Measurements from ENCODE around the gene MST1R.
"Not testable (repeated sequence)": the region's sequence is repeated elsewhere in the genome, so short reads cannot be mapped to it uniquely, and the experiment has no call there.

Gene MST1R

DNA sequence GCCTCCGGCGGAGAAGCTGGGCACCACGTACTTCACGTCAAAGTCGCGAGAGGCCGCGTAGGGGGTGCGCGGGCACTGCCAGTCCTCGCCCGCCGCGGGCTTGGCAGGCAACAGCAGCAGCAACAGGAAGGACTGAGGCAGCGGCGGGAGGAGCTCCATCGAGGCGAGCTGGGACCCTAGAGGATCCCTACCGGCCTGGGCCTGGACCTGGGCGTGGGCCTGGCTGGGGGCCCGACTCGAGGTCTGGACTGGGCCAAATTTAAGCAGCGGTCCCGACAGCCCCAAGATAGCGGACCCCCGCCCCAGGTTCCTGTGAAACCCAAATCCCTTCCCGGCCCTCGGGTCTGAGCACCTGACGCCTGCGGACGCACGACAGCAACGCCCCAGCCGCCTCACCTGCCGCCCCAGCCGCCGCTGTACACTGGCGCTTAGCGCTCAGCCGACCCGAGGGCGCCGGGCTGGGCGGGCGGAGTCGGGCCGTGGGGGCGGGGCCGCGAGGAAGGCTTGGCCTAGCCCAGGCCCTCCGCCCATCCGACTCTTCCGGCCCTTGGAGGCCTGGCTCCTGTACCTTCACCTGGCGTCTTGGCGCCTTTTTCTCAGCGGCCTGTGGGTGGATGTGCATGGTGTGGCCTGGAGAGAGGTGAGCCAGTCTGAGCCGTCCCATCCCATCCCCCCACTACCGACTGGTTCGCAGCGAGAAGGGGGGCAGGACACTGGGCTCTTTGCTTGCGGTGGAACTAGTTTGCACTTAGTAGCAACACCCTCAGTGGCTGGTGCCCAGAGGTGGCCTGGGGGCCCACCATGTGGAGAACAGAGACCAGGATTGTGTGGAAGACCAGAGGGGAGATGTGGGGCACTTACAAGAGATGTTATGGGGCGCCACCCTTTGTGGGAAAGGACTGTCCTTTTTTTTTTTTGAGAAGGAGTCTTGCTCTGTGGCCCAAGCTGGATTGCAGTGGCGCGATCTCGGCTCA is at the start of gene MST1R:
Gene MST1R (minus strand): TSS at position 423 of the 974 bp plus-strand sequence. CDS start 264 bp downstream, at position 159.
- no peak for DNase-seq (ENCODE audit: low read depth, low spot score)
- H3K27ac ChIP-seq: peak within 1 kb of the TSS; percentile 99

DNA sequence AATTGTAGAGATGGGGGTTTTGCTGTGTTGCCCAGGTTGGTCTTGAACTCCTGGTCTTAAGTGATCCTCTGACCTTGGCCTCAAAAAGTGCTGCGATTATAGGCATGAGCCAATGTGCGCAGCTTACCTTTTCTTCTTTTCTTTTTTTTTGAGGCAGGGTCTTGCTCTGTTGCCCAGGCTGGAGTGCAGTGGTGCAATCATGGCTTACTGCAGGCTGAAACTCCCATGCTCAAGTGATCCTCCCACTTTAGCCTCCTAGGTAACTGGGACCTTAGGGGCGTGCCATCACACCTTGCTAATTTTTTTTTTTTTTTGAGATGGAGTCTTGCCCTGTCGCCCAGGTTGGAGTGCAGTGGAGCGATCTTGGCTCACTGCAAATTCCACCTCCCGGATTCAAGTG is 49.3 kb upstream of the MST1R start:
- H3K27ac ChIP-seq: no peak overlapping the region
- no peak for DNase-seq (ENCODE audit: low read depth, low spot score)

DNA sequence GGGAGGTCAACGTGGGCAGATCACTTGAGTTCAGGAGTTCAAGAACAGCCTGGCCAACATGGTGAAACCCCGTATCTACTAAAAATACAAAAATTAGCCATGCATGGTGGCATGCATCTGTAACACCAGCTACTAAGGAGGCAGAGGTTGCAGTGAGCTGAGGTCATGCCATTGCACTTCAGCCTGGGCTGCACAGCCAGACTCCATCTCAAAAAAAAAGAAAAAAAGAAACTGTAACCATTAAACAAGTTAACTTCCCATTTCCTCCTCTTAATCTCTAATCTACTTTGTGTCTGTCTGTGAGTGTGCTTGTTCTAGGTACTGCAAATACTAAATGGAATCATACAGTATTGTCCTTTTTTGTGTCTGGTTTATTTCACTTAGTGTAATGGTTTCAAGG is 39.0 kb upstream of the MST1R start:
- H3K27ac ChIP-seq: no peak overlapping the region
- DNase-seq (ENCODE audit: low read depth, low spot score): no peak

DNA sequence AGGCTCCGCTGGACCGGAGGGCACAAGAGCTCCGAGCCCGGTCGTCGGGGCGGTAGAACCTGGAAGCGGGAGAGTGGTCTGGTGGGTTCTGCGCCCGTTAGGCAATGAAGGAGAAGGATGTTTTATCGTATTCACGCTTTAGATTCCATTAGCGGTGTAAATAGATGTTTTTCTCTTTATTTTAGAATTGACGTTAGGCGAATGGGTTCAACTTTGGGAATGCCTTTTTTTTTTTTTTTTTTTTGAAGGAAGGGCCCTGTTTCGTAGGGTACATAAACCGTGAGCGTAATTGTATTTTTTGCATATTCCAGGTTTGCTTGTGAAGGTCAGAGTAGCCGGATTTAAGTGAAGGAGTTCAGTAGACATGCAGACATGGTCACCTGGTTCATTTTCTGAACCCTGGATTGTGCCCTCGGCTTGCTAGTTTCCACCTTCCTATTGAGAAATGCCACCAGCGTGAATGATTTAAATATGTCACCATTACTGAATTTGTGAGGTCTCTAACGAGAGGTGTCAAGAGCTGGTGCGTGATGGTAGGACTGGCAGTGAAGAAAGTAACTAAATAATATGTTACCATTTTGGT is 37.1 kb upstream of the MST1R start:
- H3K27ac ChIP-seq: peak overlapping the region; percentile 92
- DNase-seq (ENCODE audit: low read depth, low spot score): no peak

DNA sequence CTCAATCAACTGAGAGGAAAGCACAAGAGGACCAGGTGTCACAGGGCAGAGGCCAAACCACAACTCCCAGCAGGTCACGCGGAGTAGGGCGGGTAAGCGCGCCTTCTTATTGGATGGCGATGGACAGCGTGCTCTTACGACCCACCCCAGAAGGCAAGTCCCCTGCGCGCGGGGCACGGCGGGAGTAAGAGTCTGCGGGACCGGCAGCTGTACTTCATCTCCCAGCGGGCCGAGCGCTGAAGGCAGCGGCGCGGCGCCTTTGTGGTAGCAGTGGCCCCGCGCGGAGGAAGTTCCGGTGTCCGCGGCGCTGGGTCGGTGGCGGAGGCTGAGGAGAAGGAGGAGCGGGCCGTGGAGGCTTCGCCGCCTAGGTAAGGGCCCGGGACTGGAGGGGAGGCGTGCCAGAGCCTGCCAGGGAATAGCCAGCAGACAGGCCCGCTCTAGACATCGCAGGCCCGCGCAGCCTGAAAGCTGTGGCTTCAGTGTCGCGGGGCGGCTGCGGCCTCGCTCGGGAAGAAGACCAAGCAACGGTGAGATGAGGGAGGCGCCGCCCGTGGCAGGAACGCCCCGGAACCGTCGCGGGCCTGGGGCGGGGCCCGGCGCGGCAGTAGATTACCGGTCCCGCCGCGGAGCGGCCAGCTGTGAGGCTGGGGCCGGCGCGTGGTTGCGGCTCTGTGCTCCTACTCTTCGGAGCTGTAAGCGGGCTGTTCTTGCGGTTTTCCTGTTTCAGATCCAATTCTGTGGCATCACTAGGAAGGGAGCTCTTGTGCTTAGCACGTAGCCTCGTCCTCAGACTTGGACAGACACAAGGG is 36.4 kb upstream of the MST1R start, which contains the start of gene RBM6:
Gene RBM6 (plus strand): TSS at position 293 of the 809 bp plus-strand sequence. CDS start 22,492 bp downstream, outside the sequence.
- DNase-seq (ENCODE audit: low read depth, low spot score): peak; percentile 86
- H3K27ac ChIP-seq: peak within 1 kb of the TSS; percentile 92

DNA sequence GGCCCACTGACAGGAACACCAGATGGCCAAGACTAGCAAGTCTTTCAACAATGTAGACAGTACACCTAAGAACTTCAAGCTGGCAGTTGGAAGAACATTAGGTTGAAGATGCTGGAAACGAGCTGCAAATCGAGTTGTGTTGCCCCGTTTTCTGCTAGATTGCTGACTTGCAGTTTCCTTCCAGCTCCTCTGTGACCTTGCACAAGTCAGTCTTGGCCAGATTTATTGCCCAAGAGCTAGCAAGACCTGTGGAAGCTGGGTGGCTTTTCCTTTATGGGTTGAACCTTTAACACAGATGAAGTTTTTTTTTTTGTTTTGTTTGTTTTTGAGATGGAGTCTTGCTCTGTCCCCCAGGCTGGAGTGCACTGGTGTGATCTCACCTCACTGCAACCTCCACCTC is 33.4 kb upstream of the MST1R start:
- DNase-seq (ENCODE audit: low read depth, low spot score): no peak
- no peak overlapping the region for H3K27ac ChIP-seq

DNA sequence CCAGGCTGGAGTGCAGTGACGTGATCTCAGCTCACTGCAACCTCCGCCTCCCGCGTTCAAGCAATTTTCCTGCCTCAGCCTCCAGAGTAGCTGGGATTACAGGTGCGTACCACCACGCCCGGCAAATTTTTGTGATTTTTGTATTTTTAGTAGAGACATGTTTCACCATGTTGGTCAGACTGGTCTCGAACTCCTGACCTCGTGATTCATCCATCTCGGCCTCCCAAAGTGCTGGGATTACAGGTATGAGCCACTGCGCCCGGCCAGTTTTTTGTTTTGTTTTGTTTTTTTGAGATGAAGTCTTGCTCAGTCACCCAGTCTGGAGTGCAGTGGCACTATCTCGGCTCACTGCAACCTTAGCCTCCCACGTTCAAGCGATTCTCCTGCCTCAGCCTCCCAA is 28.6 kb upstream of the MST1R start:
- H3K27ac ChIP-seq; DNase-seq (ENCODE audit: low read depth, low spot score): not testable (repeated sequence)

DNA sequence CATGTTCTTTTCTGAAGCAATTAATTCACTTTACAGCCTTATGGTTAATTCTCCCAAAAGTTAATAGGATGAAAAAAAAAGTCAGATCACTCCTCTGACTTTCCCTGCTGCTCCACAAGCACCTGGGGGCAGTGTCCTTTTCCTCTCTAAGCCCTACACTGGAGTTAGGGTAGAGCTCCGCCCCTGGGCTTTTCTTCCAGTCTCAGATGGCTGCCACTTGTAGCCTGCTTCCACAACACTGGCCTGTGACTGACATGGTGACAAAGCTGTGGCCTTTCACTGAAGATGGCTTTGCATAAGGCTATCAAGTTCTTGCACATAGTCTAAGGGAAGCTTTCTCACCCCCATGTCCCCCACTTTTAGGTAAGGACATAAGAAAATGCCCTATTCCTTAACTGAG is 27.2 kb upstream of the MST1R start:
- DNase-seq (ENCODE audit: low read depth, low spot score): no peak
- no peak overlapping the region for H3K27ac ChIP-seq

DNA sequence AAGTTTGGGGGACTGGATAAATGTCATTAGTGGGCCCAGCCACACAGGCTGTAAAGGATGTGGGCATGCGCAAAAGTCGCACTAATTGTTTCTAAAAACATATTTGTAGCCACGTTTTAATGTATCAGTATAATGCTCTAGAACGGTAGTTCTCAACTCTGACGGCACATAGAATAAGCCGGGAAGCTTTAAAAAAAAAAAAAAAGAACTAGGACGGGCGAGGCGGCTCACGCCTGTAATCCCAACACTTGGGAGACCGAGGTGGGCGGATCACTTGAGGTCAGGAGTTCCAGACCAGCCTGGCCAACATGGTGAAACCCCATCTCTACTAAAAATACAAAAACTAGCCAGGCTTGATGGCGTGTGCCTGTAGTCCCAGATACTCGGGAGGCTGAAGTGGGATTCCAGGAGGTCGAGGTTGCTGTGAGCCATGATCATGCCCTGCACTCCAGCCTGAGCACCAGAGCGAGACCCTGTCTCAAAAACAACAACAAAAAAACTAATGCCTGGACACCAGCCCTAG is 26.6 kb upstream of the MST1R start:
- peak overlapping the region; percentile 62 for H3K27ac ChIP-seq
- DNase-seq (ENCODE audit: low read depth, low spot score): no peak

DNA sequence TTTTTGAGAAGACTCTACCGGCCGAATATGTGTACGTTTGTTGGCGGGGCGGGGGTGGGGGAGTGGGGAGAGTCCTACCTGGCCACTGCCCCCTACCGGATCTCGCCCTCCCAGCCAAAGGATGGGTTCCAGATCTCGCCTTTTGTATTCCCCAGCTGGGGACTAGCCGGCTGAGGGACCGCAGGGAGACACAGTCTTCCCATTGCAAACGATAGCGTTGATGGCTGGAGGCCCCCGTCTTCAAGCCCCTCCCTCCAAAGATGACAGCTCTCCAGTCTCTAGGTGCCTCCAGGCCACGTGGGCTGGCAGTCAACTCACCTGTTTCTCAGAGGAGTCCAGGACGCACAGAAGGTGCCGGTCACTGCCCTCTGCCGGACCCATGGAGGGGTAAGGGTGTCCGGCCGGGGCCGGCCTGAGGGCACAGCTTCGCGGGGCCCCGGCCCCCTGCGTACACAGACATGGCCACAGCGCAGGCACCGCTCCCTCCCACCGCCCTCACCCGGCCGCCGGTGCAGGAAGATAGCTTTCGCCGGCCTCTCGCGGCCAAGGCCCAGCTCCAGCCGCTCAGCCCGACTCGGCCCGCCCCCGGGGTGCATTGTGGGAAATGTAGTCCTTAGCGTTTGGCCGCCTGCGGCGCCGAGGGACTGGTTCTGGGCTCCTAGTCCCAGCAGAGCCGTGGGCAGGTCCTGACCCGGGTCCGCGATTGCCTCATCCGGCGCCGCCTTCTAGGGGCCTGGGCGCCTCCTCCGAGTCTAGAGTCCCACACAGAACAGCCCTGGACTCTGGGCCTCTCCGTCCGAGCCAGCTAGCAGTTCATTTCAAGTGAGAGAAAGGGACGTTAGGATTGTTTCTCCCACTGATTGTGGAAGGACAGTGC is 25.9 kb upstream of the MST1R start, which contains the start of gene MON1A:
Gene MON1A (minus strand): TSS at position 521 of the 877 bp plus-strand sequence. CDS start 16,465 bp downstream, outside the sequence.
- H3K27ac ChIP-seq: peak within 1 kb of the TSS; percentile 62
- no peak for DNase-seq (ENCODE audit: low read depth, low spot score)

DNA sequence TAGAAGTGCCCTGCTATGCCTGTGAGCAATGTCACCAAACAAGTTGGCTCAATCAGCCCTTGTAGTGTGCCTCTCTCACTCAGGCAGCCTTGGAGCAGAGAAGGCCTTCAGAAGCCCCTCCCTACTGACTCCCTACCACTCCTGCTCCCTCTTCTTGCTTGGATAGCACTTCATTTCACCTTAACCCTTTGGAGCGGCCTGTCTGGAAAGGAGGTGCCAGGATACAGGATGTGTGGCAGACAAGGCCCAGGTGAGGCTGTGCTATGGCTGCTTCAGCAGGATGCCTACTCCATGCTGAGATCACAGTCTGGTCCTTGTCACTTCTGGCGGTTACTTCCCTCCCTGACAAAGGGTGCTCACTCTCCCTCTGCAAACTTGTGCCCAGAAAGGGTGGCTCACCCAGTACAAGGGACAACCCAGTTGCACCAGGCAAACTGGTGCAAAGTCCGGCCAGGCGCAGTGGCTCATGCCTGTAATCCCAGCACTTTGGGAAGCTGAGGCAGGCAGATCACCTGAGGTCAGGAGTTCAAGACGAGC is 24.9 kb upstream of the MST1R start:
- H3K27ac ChIP-seq: peak overlapping the region; percentile 62

DNA sequence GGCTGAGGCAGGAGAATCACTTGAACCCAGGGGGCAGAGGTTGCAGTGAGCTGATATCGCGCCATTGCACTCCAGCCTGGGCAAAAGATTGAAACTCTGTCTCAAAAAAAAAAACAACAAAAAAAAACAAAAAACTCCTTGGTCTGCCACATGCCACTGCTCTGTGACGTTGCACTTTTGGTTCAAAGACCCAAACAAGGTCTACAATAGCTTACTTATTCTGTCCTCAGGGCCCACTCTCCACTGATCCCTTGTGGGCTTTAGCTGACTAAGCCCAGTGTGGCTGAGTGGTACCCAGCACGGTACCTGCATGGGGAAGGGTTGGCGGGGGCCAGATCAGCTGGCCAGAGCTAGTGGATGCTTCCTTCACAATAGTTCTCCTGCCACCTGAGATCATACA is 24.1 kb upstream of the MST1R start:
- DNase-seq (ENCODE audit: low read depth, low spot score): no peak
- no peak overlapping the region for H3K27ac ChIP-seq

More for the DNA sequence above, 24.9 kb upstream of the MST1R start:
- DNase-seq (ENCODE audit: low read depth, low spot score): no peak

DNA sequence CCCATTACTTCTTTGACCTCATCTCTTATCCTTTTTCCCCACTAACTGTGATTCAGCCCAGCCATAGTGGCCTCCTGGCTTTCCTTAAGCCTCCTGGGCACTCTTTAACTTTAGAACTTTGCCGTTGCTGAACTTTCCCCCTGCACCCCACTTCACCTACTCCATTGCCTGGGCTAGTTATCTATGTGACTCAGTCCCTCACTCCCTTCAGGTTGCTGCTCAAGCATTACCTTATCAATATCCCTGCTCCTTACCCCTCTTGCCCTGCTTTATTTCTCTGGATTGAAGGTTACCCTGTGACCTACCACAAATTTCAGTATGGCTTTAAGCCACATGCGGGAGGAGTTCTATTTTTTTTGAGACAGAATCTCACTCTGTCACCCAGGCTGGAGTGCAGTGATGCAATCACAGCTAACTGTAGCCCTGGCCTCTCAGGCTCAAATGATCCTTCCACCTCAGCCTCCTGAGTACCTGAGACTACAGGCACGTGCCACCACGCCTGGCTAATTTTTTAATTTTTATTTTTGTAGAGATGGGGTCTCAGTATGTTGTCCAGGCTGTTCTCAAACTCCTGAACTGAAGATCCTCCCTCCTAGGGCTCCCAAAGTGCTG is 22.6 kb upstream of the MST1R start:
- H3K27ac ChIP-seq: peak overlapping the region; percentile 9
- DNase-seq (ENCODE audit: low read depth, low spot score): no peak

DNA sequence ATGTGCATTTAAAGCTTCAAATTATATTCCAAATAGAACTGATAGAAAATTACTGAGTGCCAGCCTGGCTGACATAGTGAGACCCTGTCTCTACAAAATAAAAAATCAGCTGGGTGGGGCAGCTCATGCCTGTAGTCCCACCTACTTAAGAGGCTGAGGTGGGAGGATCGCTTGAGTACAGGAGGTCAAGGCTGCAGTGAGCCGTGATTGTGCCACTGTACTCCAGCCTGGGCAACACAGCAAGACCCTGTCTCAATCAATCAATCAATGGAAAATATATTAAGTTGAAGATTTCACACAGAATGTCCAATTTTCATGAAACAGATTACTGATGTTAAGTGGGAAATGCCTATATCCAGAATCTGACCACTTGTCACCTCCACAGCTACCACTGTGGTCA is 21.8 kb upstream of the MST1R start:
- peak overlapping the region; percentile 69 for H3K27ac ChIP-seq
- no peak for DNase-seq (ENCODE audit: low read depth, low spot score)

DNA sequence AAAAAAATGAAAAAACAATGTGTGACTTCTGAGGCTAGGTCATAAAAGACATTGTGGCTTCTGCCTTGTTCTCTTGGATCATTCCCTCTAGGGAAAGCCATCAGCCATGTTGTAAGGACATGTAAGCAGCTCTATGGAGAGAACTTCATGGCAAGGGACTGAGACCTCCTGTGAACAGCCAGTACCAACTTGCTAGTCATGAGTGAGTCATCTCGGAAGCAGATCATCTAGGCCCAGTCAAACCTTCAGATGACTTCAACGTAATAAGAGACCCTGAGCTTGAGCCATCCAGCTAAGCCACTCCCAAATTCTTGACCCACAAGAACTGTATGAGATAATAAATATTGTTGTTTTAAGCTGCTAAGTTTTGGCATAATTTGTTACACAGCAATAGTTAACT is 21.0 kb upstream of the MST1R start:
- no peak for DNase-seq (ENCODE audit: low read depth, low spot score)
- peak overlapping the region; percentile 69 for H3K27ac ChIP-seq

DNA sequence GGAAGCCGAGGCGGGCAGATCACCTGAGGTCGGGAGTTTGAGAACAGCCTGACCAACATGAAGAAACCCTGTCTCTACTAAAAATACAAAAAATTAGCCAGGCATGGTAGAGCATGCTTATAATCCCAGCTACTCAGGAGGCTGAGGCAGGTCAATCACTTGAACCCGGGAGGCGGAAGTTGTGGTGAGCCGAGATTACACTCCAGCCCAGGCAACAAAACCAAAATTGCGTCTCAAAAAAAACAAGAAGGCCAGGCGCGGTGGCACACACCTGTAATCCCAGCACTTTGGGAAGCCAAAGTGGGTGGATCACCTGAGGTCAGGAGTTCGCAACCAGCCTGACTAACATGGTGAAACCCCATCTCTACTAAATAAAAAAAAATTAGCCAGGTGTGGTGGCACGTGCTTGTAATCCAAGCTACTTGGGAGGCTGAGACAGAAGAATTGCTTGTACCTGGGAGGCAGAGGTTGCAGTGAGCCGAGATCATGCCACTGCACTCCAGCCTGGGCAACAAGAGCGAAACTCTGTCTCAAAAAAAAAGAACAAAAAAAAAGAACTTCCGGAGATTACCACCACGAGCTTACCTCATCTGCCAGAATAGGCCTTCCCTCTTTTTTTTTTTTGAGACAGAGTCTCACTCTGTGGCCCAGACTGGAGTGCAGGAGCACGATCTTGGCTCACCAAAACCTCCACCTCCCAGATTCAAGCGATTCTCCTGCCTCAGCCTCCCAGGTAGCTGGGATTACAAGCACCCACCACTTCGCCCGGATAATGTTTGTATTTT is 14.3 kb upstream of the MST1R start:
- DNase-seq (ENCODE audit: low read depth, low spot score): not testable (repeated sequence)

DNA sequence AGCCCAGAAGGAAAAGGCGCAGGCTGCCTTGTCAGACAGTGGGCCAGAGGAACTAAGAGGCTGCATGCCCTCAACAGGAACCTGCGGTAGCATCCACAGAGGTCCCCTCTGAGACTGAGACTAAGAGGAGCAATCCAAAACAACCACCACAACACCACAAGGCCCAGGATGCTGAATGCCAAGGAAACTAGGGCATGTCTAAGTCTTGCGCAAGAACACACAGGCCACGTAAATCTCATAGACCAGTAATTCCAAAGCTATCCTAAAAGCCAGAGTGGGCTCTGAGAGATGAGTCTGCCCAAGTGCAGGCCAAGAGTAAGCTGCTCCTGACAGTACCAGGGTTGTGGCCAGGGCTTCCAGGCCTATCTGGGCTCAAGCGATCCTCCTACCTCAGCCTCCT is 13.0 kb upstream of the MST1R start:
- DNase-seq (ENCODE audit: low read depth, low spot score): no peak
- no peak overlapping the region for H3K27ac ChIP-seq

More for the DNA sequence above, 14.3 kb upstream of the MST1R start:
- not testable (repeated sequence) for H3K27ac ChIP-seq

DNA sequence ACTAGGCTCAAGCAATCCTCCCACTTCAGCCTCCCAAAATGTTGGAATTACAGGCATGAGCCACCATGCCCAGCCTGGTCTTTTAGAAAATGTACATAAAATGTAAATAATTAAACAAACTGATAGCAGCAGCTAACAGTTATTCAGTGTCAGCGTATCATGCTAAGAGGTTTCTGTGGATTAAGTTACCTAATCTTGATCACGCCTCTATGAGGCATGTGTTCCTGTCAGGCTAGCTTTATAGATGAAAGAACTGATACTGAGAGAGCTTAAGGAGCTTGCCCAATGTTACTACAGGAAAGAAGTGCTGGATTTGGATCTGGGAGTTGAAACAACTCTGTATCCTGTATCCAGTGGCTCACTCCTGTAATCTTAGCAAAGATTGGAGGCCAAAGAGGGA is 11.2 kb upstream of the MST1R start:
- DNase-seq (ENCODE audit: low read depth, low spot score): no peak
- H3K27ac ChIP-seq: no peak overlapping the region

Data from epithelial cell of prostate (primary cell).